GM12865 (cell line): ENCODE results near the gene JAKMIP1.
A peak's percentile ranks its signal among the peaks of the same experiment; 100 is the strongest.

Source experiments
- DNase-seq: peaks from one replicate; pipeline ENCODE4 v3.0.0; 2010; ENCODE audit warnings: low read depth
- H3K4me3 ChIP-seq: 2 replicates; pipeline ENCODE4 v1.5.1; 2011; ENCODE audit warnings: mild to moderate bottlenecking, low read depth, low read length, control low read depth
- TF ChIP-seq, protein P1 (sequence below): IDR thresholded peaks from 2 replicates; pipeline ENCODE4 v1.5.1; 2011; ENCODE audit warnings: low read length, control low read depth, low read depth, inconsistent platforms; ENCODE audit not compliant: insufficient read depth; ENCODE audit errors: missing control alignments

JAKMIP1 gene

DNA sequence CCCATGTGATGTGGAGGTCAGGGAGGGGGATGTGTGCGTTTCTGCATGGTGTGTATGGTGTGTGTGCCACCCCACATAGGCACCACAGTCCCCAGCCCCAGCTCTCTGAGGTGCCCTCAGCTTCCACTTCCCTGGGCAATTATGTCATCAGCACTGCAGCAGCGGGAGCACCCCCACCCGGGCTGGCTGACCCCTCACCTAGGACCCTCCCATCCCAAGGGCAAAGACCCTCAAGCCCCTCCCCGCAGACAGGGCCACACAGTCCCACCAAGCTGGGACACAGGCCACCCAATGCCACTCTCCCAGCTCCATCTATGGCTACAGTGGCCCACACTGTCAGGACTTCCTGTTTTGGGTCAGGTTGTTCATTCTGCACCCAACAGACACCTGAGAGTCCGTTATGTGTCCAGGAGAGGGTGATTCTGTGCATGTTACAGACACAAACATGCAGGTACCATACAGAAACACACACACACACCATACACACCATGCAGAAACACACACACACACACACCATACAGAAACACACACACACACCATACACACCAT, 75.2 kb downstream of the JAKMIP1 start:
- H3K4me3 ChIP-seq, result no peak overlapping the region
- peak; percentile 25 for DNase-seq
- TF ChIP-seq, protein P1, sequence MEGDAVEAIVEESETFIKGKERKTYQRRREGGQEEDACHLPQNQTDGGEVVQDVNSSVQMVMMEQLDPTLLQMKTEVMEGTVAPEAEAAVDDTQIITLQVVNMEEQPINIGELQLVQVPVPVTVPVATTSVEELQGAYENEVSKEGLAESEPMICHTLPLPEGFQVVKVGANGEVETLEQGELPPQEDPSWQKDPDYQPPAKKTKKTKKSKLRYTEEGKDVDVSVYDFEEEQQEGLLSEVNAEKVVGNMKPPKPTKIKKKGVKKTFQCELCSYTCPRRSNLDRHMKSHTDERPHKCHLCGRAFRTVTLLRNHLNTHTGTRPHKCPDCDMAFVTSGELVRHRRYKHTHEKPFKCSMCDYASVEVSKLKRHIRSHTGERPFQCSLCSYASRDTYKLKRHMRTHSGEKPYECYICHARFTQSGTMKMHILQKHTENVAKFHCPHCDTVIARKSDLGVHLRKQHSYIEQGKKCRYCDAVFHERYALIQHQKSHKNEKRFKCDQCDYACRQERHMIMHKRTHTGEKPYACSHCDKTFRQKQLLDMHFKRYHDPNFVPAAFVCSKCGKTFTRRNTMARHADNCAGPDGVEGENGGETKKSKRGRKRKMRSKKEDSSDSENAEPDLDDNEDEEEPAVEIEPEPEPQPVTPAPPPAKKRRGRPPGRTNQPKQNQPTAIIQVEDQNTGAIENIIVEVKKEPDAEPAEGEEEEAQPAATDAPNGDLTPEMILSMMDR, result no peak

DNA sequence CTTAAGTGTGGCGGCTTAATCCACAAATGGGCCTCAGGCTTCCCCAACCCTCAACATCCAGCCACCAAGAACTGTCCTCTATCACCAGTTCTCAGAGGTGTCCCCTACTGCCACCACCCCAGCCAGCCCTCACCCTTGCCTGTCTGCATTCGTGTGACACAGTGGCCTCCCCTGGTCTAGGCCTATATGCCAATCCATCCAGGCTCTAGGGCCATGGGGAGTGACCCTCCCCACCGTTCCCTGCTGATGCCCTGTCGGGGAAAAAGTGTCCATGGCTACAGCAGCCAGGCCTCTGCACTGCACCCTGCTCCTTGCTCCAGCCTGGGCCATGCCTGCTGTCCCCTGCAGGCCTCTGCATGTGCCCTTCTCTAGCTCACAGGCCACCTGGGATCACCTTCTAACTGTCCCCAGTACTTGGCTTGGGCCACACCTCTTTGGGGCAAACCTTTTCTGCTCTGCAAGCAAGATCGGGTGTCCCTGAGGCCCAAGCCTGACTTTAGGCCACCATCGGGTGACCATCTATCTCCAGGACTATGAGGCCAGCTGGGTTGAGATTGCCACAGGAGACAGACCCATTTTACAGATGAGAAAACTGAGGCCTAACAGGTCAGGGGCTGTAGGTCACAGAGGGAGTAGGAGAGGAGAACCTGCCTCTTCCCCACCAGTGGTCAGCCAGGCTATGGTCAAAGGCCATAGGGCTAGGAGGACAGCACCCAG, 75.8 kb downstream of the JAKMIP1 start:
- H3K4me3 ChIP-seq, result no peak overlapping the region
- TF ChIP-seq, protein P1, result no peak
- no peak for DNase-seq

DNA sequence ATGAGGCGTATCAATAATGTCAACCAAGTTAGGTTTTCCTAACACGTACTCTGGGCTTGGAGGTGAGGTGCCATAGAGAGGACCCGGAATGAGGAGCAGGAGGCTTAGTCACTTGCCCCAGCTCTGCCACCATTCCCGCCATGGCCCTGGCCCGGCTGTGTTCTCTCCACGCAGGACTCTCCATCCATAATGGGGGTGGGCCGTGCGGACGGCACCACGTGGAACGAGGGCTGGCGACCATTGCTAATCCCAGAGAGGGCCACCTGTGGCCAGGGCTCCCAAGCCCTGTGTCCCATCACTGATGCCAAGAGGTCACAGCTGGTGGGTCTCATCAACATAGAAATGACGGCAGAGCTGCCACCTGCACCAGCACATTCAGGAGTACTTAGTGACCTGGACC, 76.4 kb downstream of the JAKMIP1 start:
- no peak overlapping the region for H3K4me3 ChIP-seq
- TF ChIP-seq, protein P1, result no peak
- no peak for DNase-seq

DNA sequence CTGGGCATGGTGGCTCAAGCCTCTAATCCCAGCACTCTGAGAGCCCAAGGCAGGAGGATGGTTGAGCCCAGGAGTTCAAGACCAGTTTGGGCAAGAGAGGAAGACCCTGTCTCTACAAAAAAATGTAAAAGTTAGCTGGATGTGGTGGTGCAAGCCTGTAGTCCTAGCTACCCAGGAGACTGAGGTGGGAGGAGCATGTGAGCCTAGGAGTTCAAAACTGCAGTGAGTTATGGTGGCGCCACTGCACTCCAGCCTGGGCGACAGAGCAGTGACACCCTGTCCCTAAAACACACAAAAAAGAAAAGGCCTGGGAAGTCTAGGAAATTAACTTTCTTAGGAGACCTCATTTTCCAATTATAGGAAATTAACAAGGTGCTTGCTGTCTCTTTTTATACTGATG, 76.8 kb downstream of the JAKMIP1 start:
- no peak for DNase-seq

DNA sequence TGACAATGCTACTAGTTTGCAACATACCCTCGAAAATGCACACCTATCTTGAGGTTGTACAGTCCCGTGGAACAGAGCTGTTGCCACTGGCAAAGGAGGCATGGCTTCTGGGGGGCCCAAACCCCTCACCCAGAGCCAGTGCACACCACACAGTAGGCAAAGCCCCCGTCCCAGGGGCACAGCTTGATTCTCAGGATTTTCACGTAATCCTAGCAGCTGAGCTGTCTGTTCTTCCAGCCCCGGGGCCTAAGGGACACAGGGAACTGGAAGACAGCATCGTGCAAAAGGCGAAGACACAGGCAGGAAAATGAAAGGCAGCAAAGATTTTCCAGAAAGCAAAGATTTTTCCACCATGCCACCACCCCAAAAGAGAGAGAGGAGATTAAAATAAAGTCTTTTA, 77.2 kb downstream of the JAKMIP1 start:
- no peak overlapping the region for H3K4me3 ChIP-seq
- TF ChIP-seq, protein P1, result no peak

More for the DNA sequence above, 76.8 kb downstream of the JAKMIP1 start:
- H3K4me3 ChIP-seq, result no peak overlapping the region
- TF ChIP-seq, protein P1, result no peak

DNA sequence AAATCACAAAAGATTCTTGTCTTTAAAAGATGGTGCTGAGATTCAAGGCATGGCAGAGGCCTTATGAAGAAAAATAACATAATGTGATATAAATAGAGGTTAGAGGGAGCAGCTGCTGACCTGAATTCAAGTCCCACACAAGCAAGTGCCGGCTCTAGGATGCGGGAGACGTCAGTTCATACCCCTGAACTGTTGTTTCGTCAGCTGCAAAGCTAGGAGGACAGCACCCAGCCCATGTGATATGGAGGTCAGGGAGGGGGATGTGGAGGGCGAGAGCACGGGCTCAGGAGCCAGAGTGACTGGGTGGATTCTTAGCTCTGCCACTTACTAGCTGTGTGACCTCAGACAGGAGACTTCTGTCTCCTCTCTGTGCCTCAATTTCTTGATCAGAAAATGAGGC, 77.9 kb downstream of the JAKMIP1 start:
- TF ChIP-seq, protein P1, result no peak
- no peak overlapping the region for H3K4me3 ChIP-seq
- no peak for DNase-seq

More for the DNA sequence above, 77.2 kb downstream of the JAKMIP1 start:
- no peak for DNase-seq
